NCI-H2107 treated with DMSO at 0.1 percent for 48 hours (cell line): ENCODE results near the gene NIPAL4.
"Not testable (repeated sequence)": the region's sequence is repeated elsewhere in the genome, so short reads cannot be mapped to it uniquely, and the experiment has no call there.

Source experiments
- DNase-seq: peaks from one replicate; lab custom pipeline; 2025; ENCODE audit not compliant: unreplicated experiment; lab: John Stamatoyannopoulos, UW

NIPAL4 gene

GRCh38 chr5:157463081-157463480, 3.1 kb downstream of the NIPAL4 start:
- DNase-seq: no peak

GRCh38 chr5:157463621-157464518, 3.9 kb downstream of the NIPAL4 start:
- no peak for DNase-seq

DNA sequence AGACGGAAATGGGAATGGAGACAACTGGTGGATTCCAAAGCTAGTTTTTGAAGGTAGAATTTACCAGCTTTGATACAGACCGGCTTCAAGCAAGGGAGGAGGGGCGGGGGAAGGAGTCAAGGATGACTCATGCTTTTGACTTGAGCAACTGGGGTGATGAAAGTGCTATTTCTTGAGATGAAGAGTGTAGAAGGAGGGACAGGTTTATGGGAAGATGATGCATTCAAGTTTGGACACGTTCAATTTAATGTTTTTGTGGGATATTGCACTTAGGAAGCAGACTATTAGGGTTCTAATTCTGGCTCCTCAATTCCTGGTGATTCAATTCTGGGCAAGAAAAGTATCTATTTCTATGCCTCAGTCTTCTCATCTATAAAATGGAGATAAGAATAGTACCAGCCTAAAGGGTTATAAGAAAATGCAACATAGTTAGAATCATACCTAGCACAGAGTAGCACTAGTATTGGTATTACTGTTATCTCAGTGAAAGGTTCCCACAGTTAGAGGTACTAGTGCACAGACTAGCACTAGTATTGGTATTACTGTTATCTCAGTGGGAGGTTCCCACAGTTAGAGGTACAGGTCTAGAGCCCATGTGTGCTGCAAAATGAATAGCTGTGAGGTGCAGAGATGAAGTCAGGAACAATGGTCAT, 4.6 kb downstream of the NIPAL4 start:
- no peak for DNase-seq

DNA sequence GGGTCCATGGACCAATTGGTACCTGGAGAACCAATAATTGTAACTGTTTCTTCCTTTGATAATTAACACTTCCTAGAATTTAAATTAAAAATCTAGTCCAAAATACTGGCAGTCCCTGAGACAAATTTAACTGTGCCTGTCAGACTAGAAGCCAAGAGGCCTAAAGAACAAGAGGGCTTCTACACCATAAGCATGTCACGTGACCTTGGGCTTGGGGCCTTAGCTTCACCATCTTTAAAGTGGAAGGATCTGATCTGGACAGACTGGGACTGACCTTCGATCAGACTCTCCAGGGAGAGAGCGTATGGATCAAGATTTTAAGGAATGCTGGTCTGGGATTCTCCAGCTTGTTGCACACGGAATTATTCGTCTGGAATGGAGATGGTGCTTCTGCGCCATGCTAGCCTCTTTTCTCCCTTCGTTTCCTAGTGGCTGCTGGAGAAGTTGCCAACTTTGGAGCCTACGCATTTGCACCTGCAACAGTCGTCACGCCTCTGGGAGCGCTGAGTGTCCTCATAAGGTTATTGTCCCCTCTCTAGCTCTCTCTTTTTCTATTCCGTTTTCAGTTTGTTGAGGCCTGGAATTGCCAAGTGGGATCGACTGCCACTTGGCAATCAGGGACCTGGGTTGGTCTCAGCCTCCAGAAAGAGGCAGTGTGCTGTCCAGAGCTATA, 8.4 kb downstream of the NIPAL4 start:
- no peak for DNase-seq

GRCh38 chr5:157469073-157469472, 9.1 kb downstream of the NIPAL4 start:
- no peak for DNase-seq

GRCh38 chr5:157469687-157470086, 9.7 kb downstream of the NIPAL4 start:
- no peak for DNase-seq

GRCh38 chr5:157470631-157471030, 10.6 kb downstream of the NIPAL4 start:
- no peak for DNase-seq

- DNase-seq: no peak
These were observed 11.7 kb downstream of the NIPAL4 start for GRCh38 chr5:157471709-157472108.

- DNase-seq: no peak
These were observed 13.6 kb downstream of the NIPAL4 start for GRCh38 chr5:157473383-157474320.

GRCh38 chr5:157475432-157475831, 15.4 kb downstream of the NIPAL4 start:
- DNase-seq: no peak

DNA sequence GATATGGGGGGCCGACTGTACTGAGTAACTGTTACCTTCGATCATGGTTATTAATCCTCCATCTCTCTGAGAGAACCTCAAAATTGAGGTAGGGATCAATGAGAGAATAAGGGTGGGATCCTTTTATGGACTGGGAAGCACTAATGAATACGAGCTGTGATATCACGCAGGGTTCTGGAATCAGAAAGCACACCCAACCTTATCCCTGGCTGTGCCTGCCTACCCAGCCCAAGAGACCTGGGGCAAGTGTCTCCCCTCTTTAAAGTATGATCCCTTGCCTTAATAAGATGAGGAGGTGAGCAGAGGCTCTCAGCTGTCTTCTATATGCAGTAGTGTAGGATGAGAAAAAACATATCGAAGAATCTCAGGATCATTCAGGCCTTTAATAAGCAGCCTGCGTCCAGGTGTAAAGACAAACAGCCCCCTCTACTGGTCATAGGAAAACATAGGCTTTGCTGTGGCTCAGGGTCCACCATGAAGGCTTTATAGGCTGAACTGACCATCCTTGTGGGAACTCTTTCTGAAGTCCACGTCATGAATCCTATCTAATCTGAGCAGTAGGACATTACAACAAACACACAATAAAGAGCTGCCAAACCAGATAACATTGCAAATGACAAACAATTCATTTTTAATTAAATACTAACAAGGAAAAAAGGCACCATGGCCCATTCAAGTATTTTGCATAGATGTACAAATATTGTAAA, 16.8 kb downstream of the NIPAL4 start:
- DNase-seq: peak; percentile 17

DNA sequence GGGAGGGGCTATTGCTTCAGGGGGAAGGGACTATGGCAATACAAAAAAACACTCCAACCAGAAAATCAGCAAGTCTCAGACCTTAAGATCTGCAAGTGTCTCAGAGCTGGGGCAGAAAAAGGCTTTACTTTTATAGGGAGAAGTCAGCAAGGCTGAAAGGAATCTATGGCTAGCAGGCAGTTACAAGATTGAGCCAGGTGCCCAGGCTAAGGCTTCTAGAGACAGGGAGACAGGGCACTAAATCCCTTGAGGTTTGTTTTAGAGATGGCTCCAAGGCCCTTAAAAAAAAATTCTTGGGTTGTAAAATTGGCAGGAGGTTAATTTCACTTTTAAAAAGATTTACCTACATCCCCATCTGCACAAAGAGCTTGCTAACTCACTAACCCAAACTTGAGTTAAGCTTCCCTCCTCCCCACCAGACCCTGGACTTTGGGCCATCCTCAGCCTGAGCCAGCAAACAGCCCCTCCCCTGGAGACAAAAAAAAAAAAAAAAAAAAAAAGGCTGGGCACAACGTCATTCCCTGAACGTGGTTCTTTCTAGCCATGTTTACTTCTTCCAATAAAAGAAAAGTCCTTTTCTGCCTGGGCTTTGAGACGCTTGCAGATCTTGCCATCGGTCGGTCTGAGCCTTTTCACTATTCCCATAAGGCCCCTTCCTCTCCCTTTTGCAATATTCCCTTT, 17.9 kb downstream of the NIPAL4 start:
- no peak for DNase-seq

- DNase-seq: no peak
These were observed 18.7 kb downstream of the NIPAL4 start for GRCh38 chr5:157478726-157479125.

GRCh38 chr5:157479166-157479565, 19.2 kb downstream of the NIPAL4 start:
- DNase-seq: no peak

- no peak for DNase-seq
These were observed 19.8 kb downstream of the NIPAL4 start for GRCh38 chr5:157479612-157480510.

DNA sequence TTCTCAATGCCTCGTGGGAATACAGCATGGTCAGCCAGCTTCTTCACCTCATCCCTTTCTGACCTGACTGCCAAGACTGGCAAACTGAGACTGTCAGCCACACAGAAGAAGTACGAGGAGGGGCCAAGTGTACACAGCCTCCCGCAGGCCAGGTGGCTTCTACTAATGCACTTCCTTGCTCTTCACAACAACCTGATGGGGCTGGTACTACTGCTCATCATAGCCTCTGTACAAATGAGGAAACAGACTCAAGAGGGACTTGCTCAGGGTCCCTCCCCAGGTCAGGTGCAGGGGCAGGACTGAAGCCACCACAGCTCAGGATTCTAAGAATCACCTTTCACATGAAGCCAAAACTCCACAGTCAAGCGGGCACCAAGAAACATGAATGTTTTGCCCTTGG, 21.3 kb downstream of the NIPAL4 start:
- DNase-seq: no peak

- no peak for DNase-seq
These were observed 21.7 kb downstream of the NIPAL4 start for GRCh38 chr5:157481666-157482065.

GRCh38 chr5:157482702-157483101, 22.7 kb downstream of the NIPAL4 start:
- DNase-seq: not testable (repeated sequence)

GRCh38 chr5:157484768-157485167, 24.8 kb downstream of the NIPAL4 start:
- no peak for DNase-seq
